Nephron (organoid): Measurements from ENCODE around the gene ADGRG7.
A peak's percentile ranks its signal among the peaks of the same experiment; 100 is the strongest.

ENCODE experiments used
- H3K27ac Mint-ChIP-seq, 3 experiments: 2 replicates each; pipeline ENCODE4 v1.8.0; 2020; ENCODE audit warnings: mixed read lengths in 3 of 3, mild to moderate bottlenecking in 2 of 3, moderate library complexity in 1 of 3
- H3K27me3 Mint-ChIP-seq: 2 replicates; pipeline ENCODE4 v1.8.0; 2021; ENCODE audit warnings: low read depth, mild to moderate bottlenecking, moderate library complexity, mixed read lengths
- H3K36me3 Mint-ChIP-seq: 2 replicates; pipeline ENCODE4 v1.8.0; 2020; ENCODE audit warnings: low read depth, mixed read lengths
- H3K4me1 Mint-ChIP-seq: 2 replicates; pipeline ENCODE4 v1.8.0; 2020; ENCODE audit warnings: mixed read lengths
- H3K4me3 Mint-ChIP-seq, 3 experiments: 2 replicates each; pipeline ENCODE4 v1.8.0; 2020; ENCODE audit warnings: mild to moderate bottlenecking in 3 of 3, mixed read lengths in 3 of 3, moderate library complexity in 2 of 3
- H3K9me3 Mint-ChIP-seq: 2 replicates; pipeline ENCODE4 v1.8.0; 2020; ENCODE audit warnings: mixed read lengths
- TF ChIP-seq, protein P1 (sequence below), 3 experiments: fragments of 200-600 bp; sonication (generic); IDR thresholded peaks; one replicate each; pipeline ENCODE4 v1.5.0; 2021; ENCODE audit warnings: antibody characterized with exemption in 3 of 3; ENCODE audit not compliant: unreplicated experiment in 3 of 3

The ADGRG7 gene

DNA sequence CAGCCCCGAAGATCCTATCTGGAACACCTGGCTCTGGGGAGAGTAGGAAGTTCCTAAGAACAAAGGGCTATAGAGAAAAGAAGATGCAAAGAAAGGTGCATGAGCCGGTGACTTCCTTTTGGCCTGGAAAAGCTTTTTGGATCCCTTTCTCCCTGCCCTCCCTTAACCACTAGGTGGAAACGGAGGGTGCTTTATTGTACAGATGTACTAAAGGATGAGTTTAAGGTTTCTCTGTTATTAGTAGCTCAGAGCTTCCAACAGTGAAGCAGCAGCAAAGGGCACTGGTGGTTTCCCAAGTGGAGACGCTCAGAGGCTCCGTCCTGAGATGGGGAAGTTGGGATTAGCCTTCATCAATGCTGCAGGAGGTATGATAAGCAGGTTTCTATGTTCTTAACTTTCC lies 5.9 kb upstream of the ADGRG7 start:
- peaks cover 9% of the 10 kb centered on the region for H3K9me3 Mint-ChIP-seq
- no peak overlapping the region for H3K4me3 Mint-ChIP-seq
- peaks cover 10% of the 10 kb centered on the region for H3K27me3 Mint-ChIP-seq
- TF ChIP-seq, protein P1, sequence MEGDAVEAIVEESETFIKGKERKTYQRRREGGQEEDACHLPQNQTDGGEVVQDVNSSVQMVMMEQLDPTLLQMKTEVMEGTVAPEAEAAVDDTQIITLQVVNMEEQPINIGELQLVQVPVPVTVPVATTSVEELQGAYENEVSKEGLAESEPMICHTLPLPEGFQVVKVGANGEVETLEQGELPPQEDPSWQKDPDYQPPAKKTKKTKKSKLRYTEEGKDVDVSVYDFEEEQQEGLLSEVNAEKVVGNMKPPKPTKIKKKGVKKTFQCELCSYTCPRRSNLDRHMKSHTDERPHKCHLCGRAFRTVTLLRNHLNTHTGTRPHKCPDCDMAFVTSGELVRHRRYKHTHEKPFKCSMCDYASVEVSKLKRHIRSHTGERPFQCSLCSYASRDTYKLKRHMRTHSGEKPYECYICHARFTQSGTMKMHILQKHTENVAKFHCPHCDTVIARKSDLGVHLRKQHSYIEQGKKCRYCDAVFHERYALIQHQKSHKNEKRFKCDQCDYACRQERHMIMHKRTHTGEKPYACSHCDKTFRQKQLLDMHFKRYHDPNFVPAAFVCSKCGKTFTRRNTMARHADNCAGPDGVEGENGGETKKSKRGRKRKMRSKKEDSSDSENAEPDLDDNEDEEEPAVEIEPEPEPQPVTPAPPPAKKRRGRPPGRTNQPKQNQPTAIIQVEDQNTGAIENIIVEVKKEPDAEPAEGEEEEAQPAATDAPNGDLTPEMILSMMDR (IDR thresholded peaks at IDR 0.05; ENCODE audit: unreplicated experiment in 3 of 3), result peak; percentile 35 to 44 (median 37)
- peaks cover 5% of the 10 kb centered on the region for H3K4me1 Mint-ChIP-seq
- H3K36me3 Mint-ChIP-seq, result no peaks in the 10 kb centered on the region
- H3K27ac Mint-ChIP-seq, result peak overlapping the region in 1 of 3 experiments; percentile 34

- Mint-ChIP-seq H3K36me3 (no peaks in the 10 kb centered on the region), H3K4me1 (peaks cover 5% of the 10 kb centered on the region), H3K4me3 (no peak overlapping the region), H3K9me3 (peaks cover 9% of the 10 kb centered on the region), H3K27ac (no peak overlapping the region), H3K27me3 (peaks cover 14% of the 10 kb centered on the region)
- TF ChIP-seq, protein P1 (IDR thresholded peaks at IDR 0.05; ENCODE audit: unreplicated experiment in 3 of 3), result no peak
Measured at GRCh38 chr3:100605358-100605757, 4.0 kb upstream of the ADGRG7 start.

- Mint-ChIP-seq H3K4me1 (peaks cover 5% of the 10 kb centered on the region), H3K27ac (no peak overlapping the region), H3K27me3 (peaks cover 14% of the 10 kb centered on the region), H3K9me3 (peaks cover 3% of the 10 kb centered on the region), H3K36me3 (no peaks in the 10 kb centered on the region), H3K4me3 (no peak overlapping the region)
- TF ChIP-seq, protein P1 (IDR thresholded peaks at IDR 0.05; ENCODE audit: unreplicated experiment in 3 of 3), result no peak
Measured at GRCh38 chr3:100606894-100607512, 2.4 kb upstream of the ADGRG7 start.

DNA sequence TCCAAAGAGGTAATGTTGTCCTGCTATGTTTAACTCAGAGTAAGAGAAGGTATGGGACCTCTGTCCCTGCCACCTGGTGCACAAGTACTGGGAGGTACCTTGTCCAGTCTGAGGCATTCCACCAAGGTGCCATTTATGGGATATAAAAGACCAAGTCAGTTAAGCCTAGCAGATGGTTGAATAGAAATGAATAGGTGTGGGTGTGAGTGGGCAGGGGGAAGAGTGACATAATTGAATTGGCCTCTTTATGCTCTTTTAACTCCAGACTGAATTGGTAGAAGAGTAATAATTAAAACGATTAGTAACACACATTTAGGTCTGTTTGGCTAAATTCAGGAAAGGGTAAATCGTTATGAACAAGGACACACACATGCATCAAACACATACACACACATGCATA lies 562 bp downstream of the ADGRG7 start:
- Mint-ChIP-seq H3K27ac (no peak overlapping the region), H3K4me1 (no peaks in the 10 kb centered on the region), H3K9me3 (no peaks in the 10 kb centered on the region), H3K4me3 (no peak overlapping the region), H3K36me3 (no peaks in the 10 kb centered on the region), H3K27me3 (peaks cover 9% of the 10 kb centered on the region)
- TF ChIP-seq, protein P1 (IDR thresholded peaks at IDR 0.05; ENCODE audit: unreplicated experiment in 3 of 3), result no peak

GRCh38 chr3:100611221-100611620 lies 1.8 kb downstream of the ADGRG7 start:
- H3K9me3 Mint-ChIP-seq, result no peaks in the 10 kb centered on the region
- TF ChIP-seq, protein P1 (IDR thresholded peaks at IDR 0.05; ENCODE audit: unreplicated experiment in 3 of 3), result no peak
- H3K36me3 Mint-ChIP-seq, result no peaks in the 10 kb centered on the region
- H3K27ac Mint-ChIP-seq, result no peak overlapping the region
- peaks cover 4% of the 10 kb centered on the region for H3K27me3 Mint-ChIP-seq
- H3K4me1 Mint-ChIP-seq, result no peaks in the 10 kb centered on the region
- H3K4me3 Mint-ChIP-seq, result no peak overlapping the region

DNA sequence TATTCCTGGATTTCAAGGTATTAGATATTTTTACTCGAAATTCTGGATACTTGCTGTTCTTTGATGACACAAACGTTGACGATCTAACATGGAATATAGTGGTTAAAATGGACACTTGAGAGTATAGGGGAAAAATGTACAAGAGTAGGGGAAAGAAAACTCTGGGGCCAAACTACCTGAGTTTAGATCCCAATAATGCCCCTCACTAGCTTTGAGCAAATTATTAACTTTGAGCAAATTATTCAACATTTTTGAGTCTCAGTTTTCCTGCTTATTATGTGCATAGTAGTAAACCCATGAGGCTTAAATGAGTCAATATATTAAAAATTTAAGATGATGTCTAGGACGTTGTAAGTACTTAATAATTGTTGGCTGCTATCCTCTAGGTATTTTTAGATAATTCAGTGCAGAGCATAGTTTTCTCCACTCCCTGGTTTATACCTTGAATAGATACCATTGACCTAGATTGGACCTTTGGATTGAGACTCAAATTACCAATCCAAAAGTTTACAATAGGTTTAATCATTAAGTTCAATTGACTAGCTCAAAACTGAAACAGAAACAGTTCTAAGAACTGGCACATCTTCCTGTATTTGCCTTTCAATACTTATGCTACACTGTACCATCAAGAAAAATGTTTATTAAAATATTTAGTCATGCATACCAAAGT lies 4.5 kb downstream of the ADGRG7 start:
- Mint-ChIP-seq H3K4me1 (no peaks in the 10 kb centered on the region), H3K27ac (peak overlapping the region in 1 of 3 experiments; percentile 47), H3K4me3 (no peak overlapping the region), H3K27me3 (peaks cover under 1% of the 10 kb centered on the region), H3K9me3 (peaks cover 4% of the 10 kb centered on the region), H3K36me3 (no peaks in the 10 kb centered on the region)
- TF ChIP-seq, protein P1 (IDR thresholded peaks at IDR 0.05; ENCODE audit: unreplicated experiment in 3 of 3), result no peak
